GM23338 (cell line): ENCODE results near the gene HSPA12A. TPM values are rescaled to one million over a fixed set of nuclear protein-coding genes. Genes with fewer than 3 reads are reported as not detected.

Source experiments
- ATAC-seq: fragments of 200-7000 bp; cut with Tn5 transposase; 3 replicates; pipeline ENCODE4 v1.9.1; 2020
- DNase-seq: peaks from one replicate; pipeline ENCODE4 v3.0.0-alpha.2; 2015; ENCODE audit warnings: low spot score
- H2AFZ ChIP-seq: fragments of 200-600 bp; sonication (generic); 2 replicates; pipeline ENCODE4 v1.8.0; 2016; ENCODE audit warnings: antibody characterized with exemption, mild to moderate bottlenecking, moderate library complexity
- H3F3A ChIP-seq: fragments of 200-600 bp; sonication (generic); replicated peaks from 2 replicates; pipeline ENCODE4 v1.8.0; 2017; ENCODE audit warnings: antibody characterized with exemption, mixed run types, low read depth
- H3K27ac ChIP-seq: fragments of 200-600 bp; sonication (generic); 2 replicates; pipeline ENCODE4 v1.6.1; 2016; ENCODE audit warnings: low read depth
- H3K27me3 ChIP-seq: fragments of 200-600 bp; sonication (generic); 2 replicates; pipeline ENCODE4 v1.8.0; 2016; ENCODE audit warnings: mild to moderate bottlenecking, mixed run types, moderate library complexity; ENCODE audit not compliant: insufficient read depth
- H3K36me3 ChIP-seq: fragments of 200-600 bp; sonication (generic); 2 replicates; pipeline ENCODE4 v1.8.0; 2016; ENCODE audit warnings: mild to moderate bottlenecking; ENCODE audit not compliant: insufficient read depth
- H3K4me1 ChIP-seq: fragments of 200-600 bp; sonication (generic); 2 replicates; pipeline ENCODE4 v1.8.0; 2016; ENCODE audit warnings: mild to moderate bottlenecking, moderate library complexity; ENCODE audit not compliant: insufficient read depth
- H3K4me2 ChIP-seq: fragments of 200-600 bp; sonication (generic); 2 replicates; pipeline ENCODE4 v1.7.1; 2017; ENCODE audit warnings: mixed run types
- H3K4me3 ChIP-seq: fragments of 200-600 bp; sonication (generic); 2 replicates; pipeline ENCODE4 v1.6.1; 2016; ENCODE audit warnings: mixed run types
- H3K79me2 ChIP-seq: fragments of 200-600 bp; sonication (generic); replicated peaks from 2 replicates; pipeline ENCODE4 v1.8.0; 2017; ENCODE audit warnings: mild to moderate bottlenecking; ENCODE audit not compliant: insufficient read depth
- H3K9me2 ChIP-seq: fragments of 200-600 bp; sonication (generic); 2 replicates; pipeline ENCODE4 v1.8.0; 2017; ENCODE audit not compliant: insufficient read depth
- H4K20me1 ChIP-seq: fragments of 200-600 bp; sonication (generic); replicated peaks from 2 replicates; pipeline ENCODE4 v1.8.0; 2017; ENCODE audit warnings: mild to moderate bottlenecking; ENCODE audit not compliant: insufficient read depth
- H3K27ac Mint-ChIP-seq: 2 replicates; pipeline ENCODE4 v1.8.0; 2020; ENCODE audit warnings: inconsistent platforms, mild to moderate bottlenecking, moderate library complexity, mixed read lengths
- H3K27me3 Mint-ChIP-seq: 3 replicates; pipeline ENCODE4 v1.8.0; 2022; ENCODE audit warnings: low read depth, mild to moderate bottlenecking, moderate library complexity, mixed read lengths, inconsistent platforms; ENCODE audit not compliant: insufficient read depth, poor library complexity
- H3K36me3 Mint-ChIP-seq: 3 replicates; pipeline ENCODE4 v1.8.0; 2021; ENCODE audit warnings: low read depth, mild to moderate bottlenecking, inconsistent platforms, moderate library complexity, mixed read lengths
- H3K4me1 Mint-ChIP-seq: 3 replicates; pipeline ENCODE4 v1.8.0; 2020; ENCODE audit warnings: mild to moderate bottlenecking, inconsistent platforms, mixed read lengths
- H3K4me3 Mint-ChIP-seq: 3 replicates; pipeline ENCODE4 v1.8.0; 2021; ENCODE audit warnings: moderate library complexity, mild to moderate bottlenecking, inconsistent platforms, mixed read lengths
- H3K9me3 Mint-ChIP-seq: 3 replicates; pipeline ENCODE4 v1.8.0; 2020; ENCODE audit warnings: moderate library complexity, mild to moderate bottlenecking, inconsistent platforms, mixed read lengths
- CREB1 ChIP-seq: fragments of 250-450 bp; sonication (Bioruptor Pico); IDR thresholded peaks from 2 replicates; pipeline ENCODE4 v1.5.0; 2020; ENCODE audit warnings: low read depth, mild to moderate bottlenecking, moderate library complexity
- CTCF ChIP-seq, 2 experiments: fragments of 200-600 bp in 1 of 2; sonication (generic) in 1 of 2; conservative IDR thresholded peaks; 2 replicates each; pipeline versions ENCODE4 v1.5.1 to v1.6.1; 2016 to 2017; ENCODE audit warnings: antibody characterized with exemption in 2 of 2, low read depth in 2 of 2, mild to moderate bottlenecking in 2 of 2, moderate library complexity in 1 of 2
- ETS1 ChIP-seq: IDR thresholded peaks from 2 replicates; pipeline ENCODE4 v1.6.1; 2016; ENCODE audit warnings: antibody characterized with exemption
- EZH2 ChIP-seq: fragments of 200-600 bp; sonication (generic); IDR thresholded peaks from one replicate; pipeline ENCODE4 v1.8.0; 2017; ENCODE audit warnings: antibody characterized with exemption, mild to moderate bottlenecking, low read depth; ENCODE audit not compliant: unreplicated experiment
- EZH2phosphoT487 ChIP-seq: fragments of 200-600 bp; sonication (generic); IDR thresholded peaks from one replicate; pipeline ENCODE4 v1.8.1; 2018; ENCODE audit warnings: antibody characterized with exemption; ENCODE audit not compliant: unreplicated experiment
- JUNB ChIP-seq: IDR thresholded peaks from one replicate; pipeline ENCODE4 v1.6.1; 2016; ENCODE audit warnings: antibody characterized with exemption; ENCODE audit not compliant: unreplicated experiment
- NANOG ChIP-seq: IDR thresholded peaks from 2 replicates; pipeline ENCODE4 v1.6.1; 2016; ENCODE audit warnings: antibody characterized with exemption, borderline replicate concordance
- POLR2AphosphoS5 ChIP-seq: IDR thresholded peaks from 2 replicates; pipeline ENCODE4 v1.6.1; 2016; ENCODE audit warnings: antibody characterized with exemption, low read depth
- REST ChIP-seq: IDR thresholded peaks from one replicate; pipeline ENCODE4 v1.6.1; 2018; ENCODE audit warnings: antibody characterized with exemption; ENCODE audit not compliant: unreplicated experiment
- STAT1 ChIP-seq: IDR thresholded peaks from one replicate; pipeline ENCODE4 v1.6.1; 2016; ENCODE audit warnings: antibody characterized with exemption; ENCODE audit not compliant: unreplicated experiment
- ZNF114 ChIP-seq: fragments of 250-450 bp; sonication (Bioruptor Pico); IDR thresholded peaks from 2 replicates; pipeline ENCODE4 v1.5.0; 2020; ENCODE audit warnings: mild to moderate bottlenecking, moderate library complexity
- ZNF331 ChIP-seq: fragments of 250-450 bp; sonication (Bioruptor Pico); IDR thresholded peaks from 2 replicates; pipeline ENCODE4 v1.5.0; 2020; ENCODE audit warnings: low read depth, mild to moderate bottlenecking, moderate library complexity
- ZNF462 ChIP-seq: fragments of 250-450 bp; sonication (Bioruptor Pico); IDR thresholded peaks from 2 replicates; pipeline ENCODE4 v1.5.0; 2020; ENCODE audit warnings: mild to moderate bottlenecking, moderate library complexity
- polyA plus RNA-seq: library from polyadenylated mRNA; unstranded; fragments of >200 nt; fragmentation: Nextera tagmentation; extraction: Ambion mirVana; gene quantifications from 2 replicates; pipeline ENCODE4 v1.2.1, GENCODE V29; 2016
- total RNA-seq: library from RNA; depleted of rRNA; stranded (reverse); fragments of >200 nt; shearing (Covaris generic); gene quantifications from 2 replicates; pipeline ENCODE4 v1.2.3, GENCODE V29; 2014

The HSPA12A gene
- total and polyA plus RNA-seq, 2 experiments from 2014 or later: 4.4 to 6.3 TPM

- Histone ChIP-seq H3F3A (no peaks in the 10 kb centered on the region), H3K4me3 (no peak overlapping the region), H3K27ac (no peak overlapping the region), H3K9me2 (no peaks in the 10 kb centered on the region), H3K27me3 (no peaks in the 10 kb centered on the region), H3K4me2 (no peak overlapping the region), H4K20me1 (no peaks in the 10 kb centered on the region), H3K4me1 (no peaks in the 10 kb centered on the region), H2AFZ (no peak overlapping the region), H3K79me2 (no peaks in the 10 kb centered on the region), H3K36me3 (no peaks in the 10 kb centered on the region)
- H3K27ac Mint-ChIP-seq: no peak overlapping the region
- no peaks in the 10 kb centered on the region for H3K9me3 Mint-ChIP-seq
- ATAC-seq (no peak), DNase-seq (no peak)
- TF ChIP-seq STAT1 (no peak), NANOG (no peak), JUNB (no peak), ZNF331 (no peak), ZNF114 (CRISPR knock-in tag) (no peak), POLR2AphosphoS5 (no peak), REST (no peak), EZH2 (no peak), ETS1 (no peak), CREB1 (CRISPR knock-in tag) (no peak), CTCF (conservative IDR thresholded peaks at IDR 0.05; ENCODE audit: low read depth in 2 of 2) (no peak), EZH2phosphoT487 (no peak), ZNF462 (CRISPR knock-in tag) (no peak)
- peaks cover 6% of the 10 kb centered on the region for H3K27me3 Mint-ChIP-seq
- no peaks in the 10 kb centered on the region for H3K36me3 Mint-ChIP-seq
- no peaks in the 10 kb centered on the region; the same call in 2 of the 3 replicates for H3K4me1 Mint-ChIP-seq
- H3K4me3 Mint-ChIP-seq: no peak overlapping the region
Measured at GRCh38 chr10:116780691-116781205, 38.4 kb upstream of the HSPA12A start.
